RWPE2 (cell line): ENCODE measurements around the gene KAZN.
A peak's percentile ranks its signal among the peaks of the same experiment; 100 is the strongest.

Source experiments
- ATAC-seq: fragments of 200-7000 bp; cut with Tn5 transposase; 3 replicates; pipeline ENCODE4 v1.9.1; 2021; ENCODE audit warnings: low read depth
- DNase-seq: peaks from one replicate; pipeline ENCODE4 v3.0.0-alpha.2; 2020; ENCODE audit warnings: low spot score
- H3K27ac ChIP-seq: fragments of 450-650 bp; 2 replicates; pipeline ENCODE4 v1.5.1; 2017; ENCODE audit warnings: mild to moderate bottlenecking; ENCODE audit not compliant: poor library complexity, severe bottlenecking
- H3K27me3 ChIP-seq: fragments of 250-450 bp; sonication (Bioruptor Pico); 2 replicates; pipeline ENCODE4 v1.5.1; 2021; ENCODE audit warnings: mild to moderate bottlenecking, moderate library complexity; ENCODE audit not compliant: insufficient read depth, poor library complexity, severe bottlenecking
- H3K36me3 ChIP-seq: fragments of 250-450 bp; sonication (Bioruptor Pico); 2 replicates; pipeline ENCODE4 v1.5.1; 2020; ENCODE audit warnings: low read depth, mild to moderate bottlenecking, moderate library complexity
- H3K4me1 ChIP-seq: fragments of 250-450 bp; sonication (Bioruptor Pico); 2 replicates; pipeline ENCODE4 v1.5.1; 2021; ENCODE audit warnings: mild to moderate bottlenecking, moderate library complexity; ENCODE audit not compliant: insufficient read depth, poor library complexity, severe bottlenecking
- H3K4me3 ChIP-seq: fragments of 250-450 bp; sonication (Bioruptor Pico); 2 replicates; pipeline ENCODE4 v1.5.1; 2021; ENCODE audit warnings: mild to moderate bottlenecking, moderate library complexity; ENCODE audit not compliant: severe bottlenecking
- H3K9me3 ChIP-seq: fragments of 250-450 bp; sonication (Bioruptor Pico); 2 replicates; pipeline ENCODE4 v1.5.1; 2021; ENCODE audit warnings: mild to moderate bottlenecking, moderate library complexity; ENCODE audit not compliant: severe bottlenecking
- CTCF ChIP-seq: fragments of 450-650 bp; IDR thresholded peaks from one replicate; pipeline ENCODE4 v1.5.1; 2017; ENCODE audit warnings: mild to moderate bottlenecking, moderate library complexity; ENCODE audit not compliant: poor library complexity, severe bottlenecking

Gene KAZN

GRCh38 chr1:14741082-14741481, 142.6 kb downstream of the KAZN start:
- no peaks in the 10 kb centered on the region for H3K9me3 ChIP-seq
- H3K27me3 ChIP-seq, result no peaks in the 10 kb centered on the region
- H3K36me3 ChIP-seq, result no peaks in the 10 kb centered on the region
- ATAC-seq, result no peak
- peak overlapping the region; percentile 84 for H3K27ac ChIP-seq
- TF ChIP-seq CTCF, result no peak
- DNase-seq, result no peak
- no peak overlapping the region for H3K4me3 ChIP-seq
- H3K4me1 ChIP-seq, result peaks cover 16% of the 10 kb centered on the region

GRCh38 chr1:14741532-14741931, 143.0 kb downstream of the KAZN start:
- Histone ChIP-seq H3K9me3 (no peaks in the 10 kb centered on the region), H3K36me3 (no peaks in the 10 kb centered on the region), H3K4me3 (no peak overlapping the region), H3K27ac (peak overlapping the region; percentile 84), H3K27me3 (no peaks in the 10 kb centered on the region), H3K4me1 (peaks cover 16% of the 10 kb centered on the region)
- DNase-seq (no peak), ATAC-seq (no peak)
- TF ChIP-seq CTCF, result no peak

- no peak for DNase-seq
- Histone ChIP-seq H3K4me1 (peaks cover 16% of the 10 kb centered on the region), H3K27me3 (no peaks in the 10 kb centered on the region), H3K36me3 (no peaks in the 10 kb centered on the region), H3K27ac (peak overlapping the region; percentile 84), H3K9me3 (no peaks in the 10 kb centered on the region), H3K4me3 (no peak overlapping the region)
- ATAC-seq, result peak; percentile 90
- TF ChIP-seq CTCF, result no peak
Measured at GRCh38 chr1:14742181-14742980, 143.9 kb downstream of the KAZN start.

- DNase-seq, result no peak
- Histone ChIP-seq H3K27me3 (no peaks in the 10 kb centered on the region), H3K9me3 (no peaks in the 10 kb centered on the region), H3K27ac (peak overlapping the region; percentile 84), H3K36me3 (no peaks in the 10 kb centered on the region), H3K4me3 (no peak overlapping the region), H3K4me1 (peaks cover 16% of the 10 kb centered on the region)
- no peak for TF ChIP-seq CTCF
- ATAC-seq, result no peak
Measured at GRCh38 chr1:14743368-14743767, 144.9 kb downstream of the KAZN start.
